Measurements from ENCODE around the gene RASGRP3. TPM values are rescaled to one million over a fixed set of nuclear protein-coding genes. Genes with fewer than 3 reads are reported as not detected.

RASGRP3 gene
- total RNA-seq, 2 donors from 2014 or later: 10.9 to 13.8 TPM

DNA sequence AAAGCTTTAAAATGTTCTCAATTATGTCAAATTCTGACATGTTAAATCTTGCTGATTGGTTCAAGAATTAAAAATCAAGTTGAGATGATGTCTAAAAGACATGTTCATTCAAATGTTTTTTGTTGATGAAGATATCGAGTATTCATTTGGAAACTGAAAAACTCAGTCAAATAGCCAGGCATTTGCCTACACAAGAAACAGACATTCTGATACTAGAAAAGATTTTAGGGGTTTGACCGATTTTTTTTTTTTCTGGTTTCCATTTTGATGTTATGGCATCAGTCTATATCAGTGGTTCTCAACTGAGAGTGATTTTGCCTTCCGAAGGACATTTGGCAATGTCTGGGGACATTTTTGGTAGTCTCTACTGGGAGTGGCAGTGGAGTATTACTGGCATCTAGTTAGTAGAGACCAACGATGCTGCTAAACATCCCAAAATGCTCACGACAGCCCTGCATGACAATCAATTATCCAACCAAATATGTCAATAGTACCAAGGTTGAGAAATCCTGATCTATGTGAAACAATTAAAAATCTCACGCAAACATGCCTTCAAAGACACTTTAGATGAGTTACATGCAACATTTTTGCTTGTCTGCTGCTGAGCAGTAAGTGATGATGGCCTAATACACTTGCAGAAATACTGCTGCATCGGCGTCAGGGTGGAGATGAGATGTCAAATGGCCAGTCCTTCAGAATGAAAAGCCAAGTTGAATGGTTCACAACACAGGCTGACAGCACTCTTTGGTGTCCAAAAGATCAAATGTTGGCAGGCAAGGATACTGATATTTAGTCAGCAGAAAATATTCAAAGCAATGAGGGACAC lies 12.5 kb downstream of the RASGRP3 start:
- intact Hi-C loops (cut with DNase I): no loop called here
- no peak for DNase-seq (ENCODE audit: low spot score)

DNA sequence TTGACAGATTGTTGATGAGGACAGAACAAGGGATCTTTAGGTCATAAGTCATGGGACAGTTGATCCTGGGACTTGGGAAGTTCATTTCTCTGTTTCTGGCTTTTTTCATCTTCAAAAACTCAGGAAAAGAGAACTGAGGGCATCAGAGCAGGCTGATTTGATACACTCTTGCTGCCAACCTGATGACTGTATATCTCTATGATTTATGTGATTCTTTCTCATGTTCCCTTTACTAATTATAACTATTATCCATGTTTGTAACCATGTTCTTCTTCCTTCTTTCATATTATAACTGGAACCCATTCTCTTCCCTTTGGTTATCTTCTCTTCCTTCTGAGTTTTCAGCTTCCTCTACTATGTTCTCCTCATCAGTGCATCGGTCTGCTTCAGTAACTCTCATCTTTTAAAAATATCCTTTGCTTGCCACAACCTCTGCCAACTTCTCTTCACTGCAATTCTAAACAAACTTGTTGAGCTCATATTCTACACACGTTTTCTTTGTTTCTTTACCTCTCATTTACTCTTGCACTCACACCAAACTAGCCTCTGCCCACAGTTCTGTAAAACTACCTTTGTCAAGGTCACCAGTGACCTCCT lies 13.5 kb downstream of the RASGRP3 start:
- no peak for DNase-seq (ENCODE audit: low spot score)
- intact Hi-C loops (cut with DNase I): no loop called here

DNA sequence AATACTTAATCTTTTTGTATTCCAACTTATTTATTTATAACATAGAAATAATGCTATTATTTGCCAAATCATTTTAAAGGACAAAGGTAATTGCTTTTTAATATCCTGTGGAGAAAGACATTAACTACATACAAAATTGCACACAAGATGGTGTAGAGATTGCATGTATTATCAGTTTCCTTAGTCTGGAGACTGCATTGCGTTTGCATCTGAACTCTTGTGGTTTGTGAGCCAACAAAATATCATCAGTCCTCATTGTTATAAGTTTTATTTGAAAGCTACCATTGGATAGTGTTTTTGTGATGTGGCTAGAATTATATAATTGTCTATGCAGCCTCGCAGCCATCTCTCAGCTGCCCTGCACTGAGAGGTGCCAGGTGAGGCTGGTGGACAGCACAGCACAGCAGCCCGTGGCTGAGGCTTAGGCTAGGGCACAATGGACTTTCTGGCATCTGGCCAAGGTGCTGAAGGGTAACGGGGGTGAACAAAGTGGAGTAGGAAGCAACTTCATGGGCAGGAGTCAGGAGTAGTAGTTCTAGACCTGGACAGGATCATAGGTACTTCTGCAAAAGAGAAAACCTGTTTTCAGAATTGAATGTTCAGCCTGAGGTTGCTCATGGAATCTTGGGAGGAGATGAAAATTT lies 15.1 kb downstream of the RASGRP3 start:
- no peak for DNase-seq (ENCODE audit: low spot score)
- intact Hi-C loops (cut with DNase I): no loop called here

DNA sequence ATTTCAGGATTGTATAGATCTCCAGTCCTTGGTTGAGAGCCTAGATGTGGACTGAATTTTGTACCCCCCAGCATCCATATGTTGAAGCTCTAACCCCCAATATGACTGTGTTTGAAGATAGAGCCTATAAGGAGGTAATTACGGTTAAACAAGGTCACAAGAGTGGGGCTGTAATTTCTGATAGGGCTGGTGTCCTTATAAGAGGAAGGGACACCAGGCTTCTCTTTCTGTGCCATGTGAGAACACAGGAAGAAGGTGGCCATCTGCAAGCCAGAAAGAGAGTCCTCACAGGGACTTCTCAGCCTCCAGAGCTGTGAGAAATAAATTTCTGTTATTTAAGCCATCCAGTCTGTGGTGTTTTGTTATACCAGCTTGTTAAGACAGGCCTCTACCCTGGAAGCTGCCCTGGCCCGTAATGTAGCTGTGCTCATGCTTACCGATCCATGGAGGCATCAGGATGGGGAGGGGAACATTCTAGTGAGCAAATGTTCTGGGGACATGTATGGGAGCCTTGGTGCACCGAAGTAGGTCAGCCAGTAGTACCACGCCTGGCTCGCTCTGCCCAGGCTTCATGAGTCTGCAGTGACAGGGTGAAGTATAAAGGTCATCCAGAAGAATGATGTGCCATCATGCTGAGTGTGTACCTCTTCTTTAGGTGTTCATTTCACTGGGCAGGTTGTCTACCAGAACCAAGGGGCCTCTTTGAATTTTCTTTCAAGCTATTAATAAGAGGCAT lies 16.1 kb downstream of the RASGRP3 start:
- intact Hi-C loops (cut with DNase I): no loop called here
- DNase-seq (ENCODE audit: low spot score): no peak

DNA sequence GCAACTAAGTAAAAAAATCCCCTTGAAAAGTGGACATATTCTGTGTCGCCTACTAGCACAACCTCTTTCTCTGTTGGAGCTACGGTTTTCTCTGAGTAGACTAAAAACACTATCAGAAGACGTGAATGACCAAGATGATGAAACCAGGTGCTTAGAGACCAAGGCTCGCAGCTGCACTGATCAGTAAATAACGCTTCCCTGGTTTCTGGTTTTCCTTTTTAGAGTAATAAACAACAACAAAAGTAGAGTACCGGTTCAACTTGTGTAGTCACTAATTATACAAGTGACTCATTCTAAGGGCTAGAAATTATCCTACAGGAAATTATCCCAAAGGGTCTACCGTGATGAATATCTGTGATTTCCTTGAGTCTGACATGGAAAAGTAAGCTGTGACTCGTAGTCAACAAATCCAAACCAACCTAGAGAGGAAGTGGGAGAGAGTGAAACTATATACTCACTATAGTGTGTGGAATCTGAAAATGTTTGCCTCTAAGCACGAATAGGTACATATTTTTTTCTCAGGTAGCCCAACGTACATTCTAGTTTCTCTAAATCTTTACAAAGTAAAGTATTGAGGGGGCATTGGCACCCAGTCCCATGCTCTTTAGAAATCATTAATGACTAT lies 17.8 kb downstream of the RASGRP3 start:
- DNase-seq (ENCODE audit: low spot score): no peak
- intact Hi-C loops (cut with DNase I): no loop called here

DNA sequence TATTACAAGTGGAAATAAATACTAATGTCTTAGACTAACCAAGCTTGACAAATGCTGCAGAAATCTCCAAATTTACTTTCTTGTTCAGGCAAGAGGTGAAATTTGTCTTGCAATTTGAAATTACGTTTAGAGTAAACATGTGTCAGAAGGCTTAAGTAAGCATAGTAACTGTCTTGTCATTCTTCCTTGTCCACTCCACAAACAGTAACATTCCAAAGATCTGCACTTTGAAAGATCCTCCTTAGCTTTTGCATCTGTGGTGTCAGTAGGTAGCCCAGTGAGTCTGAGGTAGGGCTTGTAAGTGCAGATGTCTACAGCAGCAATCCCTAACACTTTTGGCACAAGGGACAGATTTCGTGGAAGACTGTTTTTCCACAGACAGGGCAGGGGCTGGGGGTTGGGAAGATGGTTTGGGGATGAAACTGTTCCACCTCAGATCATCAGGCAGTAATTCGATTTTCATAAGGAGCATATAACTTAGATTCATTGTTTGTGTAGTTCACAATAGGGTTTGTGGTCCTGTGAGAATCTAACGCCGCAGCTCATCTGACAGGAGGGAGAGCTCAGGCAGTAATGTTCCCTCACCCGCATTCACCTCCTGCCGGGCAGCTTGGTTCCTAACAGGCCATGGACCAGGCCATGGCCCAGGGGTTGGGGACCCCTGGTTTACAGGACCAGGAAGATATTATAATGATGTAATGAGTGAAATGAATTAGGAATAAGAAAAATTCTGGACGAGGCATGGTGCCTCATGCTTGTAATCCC lies 18.6 kb downstream of the RASGRP3 start:
- DNase-seq (ENCODE audit: low spot score): no peak
- intact Hi-C loops (cut with DNase I): no loop called here

DNA sequence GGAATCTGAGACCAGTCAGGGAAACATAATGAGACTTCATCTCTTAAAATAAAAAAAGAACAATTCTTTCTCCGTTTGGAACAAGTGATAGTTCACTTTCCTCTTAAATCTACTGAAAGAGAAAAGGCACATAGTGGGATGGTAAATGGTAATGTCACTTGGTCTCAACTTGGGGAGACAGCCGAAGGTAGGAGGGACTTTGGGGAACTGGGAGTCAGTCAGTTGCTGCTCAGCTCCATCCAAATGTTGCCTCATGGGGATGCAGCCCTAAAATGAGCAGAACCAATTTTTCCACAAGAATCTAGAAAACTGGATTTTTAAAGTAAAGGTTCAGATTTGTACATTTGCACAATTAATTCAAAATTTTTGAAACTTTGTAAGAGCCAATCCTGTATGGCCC lies 19.2 kb downstream of the RASGRP3 start:
- intact Hi-C loops (cut with DNase I): no loop called here
- no peak for DNase-seq (ENCODE audit: low spot score)

DNA sequence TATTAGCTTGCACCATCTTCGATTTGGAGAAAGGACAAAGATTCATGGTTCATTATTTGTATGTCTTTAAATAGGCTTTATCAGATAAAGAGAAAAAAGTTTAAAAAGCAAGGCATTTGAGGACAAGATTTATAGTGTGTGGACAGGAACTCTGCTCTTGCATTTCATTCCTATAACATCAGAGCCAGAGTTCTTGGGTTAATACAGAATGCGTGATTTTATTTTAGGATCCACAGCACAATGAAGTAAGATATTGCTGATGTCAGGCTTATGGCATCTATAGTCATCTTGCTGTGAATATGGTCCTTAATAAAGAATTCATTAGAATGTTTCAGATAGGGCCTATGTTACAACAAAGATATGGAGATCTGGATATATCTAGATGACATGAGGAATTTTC lies 19.7 kb downstream of the RASGRP3 start:
- no peak for DNase-seq (ENCODE audit: low spot score)
- intact Hi-C loops (cut with DNase I): no loop called here

DNA sequence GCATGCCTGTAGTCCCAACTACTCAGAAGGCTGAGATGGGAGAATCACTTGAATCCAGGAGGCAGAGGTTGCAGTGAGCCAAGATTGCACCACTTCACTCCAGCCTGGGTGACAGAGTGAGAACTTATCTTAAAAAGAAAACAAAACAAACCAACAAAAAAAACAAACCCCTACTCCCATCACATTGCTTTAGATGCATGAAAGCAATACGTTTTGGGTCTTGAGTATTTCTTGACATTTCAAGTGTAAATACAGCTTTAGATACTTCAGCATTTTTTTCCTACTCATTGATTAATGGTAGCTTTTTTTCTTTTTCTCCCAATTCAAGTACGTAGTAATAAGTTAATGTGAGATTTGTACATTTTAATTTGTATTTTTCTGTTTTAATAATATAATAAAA lies 20.3 kb downstream of the RASGRP3 start:
- intact Hi-C loops (cut with DNase I): no loop called here
- no peak for DNase-seq (ENCODE audit: low spot score)

DNA sequence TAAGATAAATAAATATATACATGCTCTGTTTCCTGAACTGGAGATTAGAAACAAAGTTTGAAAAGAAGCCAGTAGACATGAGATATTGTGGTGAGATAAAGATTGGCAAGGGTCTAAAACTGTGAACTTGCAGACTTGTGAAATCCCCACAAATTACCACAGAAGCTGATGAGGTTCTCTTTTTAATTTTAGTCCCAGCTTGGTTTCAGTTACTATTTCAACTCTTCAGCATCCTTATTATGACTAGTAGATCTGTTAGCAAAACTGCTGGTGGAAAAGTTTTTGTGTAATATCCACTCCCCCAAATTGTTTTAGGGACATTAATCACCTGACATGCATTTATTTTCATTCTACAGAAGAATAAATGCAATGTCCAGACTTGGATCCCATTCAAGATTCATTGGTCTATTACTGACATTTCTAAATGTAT lies 20.8 kb downstream of the RASGRP3 start:
- intact Hi-C loops (cut with DNase I): no loop called here
- DNase-seq (ENCODE audit: low spot score): no peak

DNA sequence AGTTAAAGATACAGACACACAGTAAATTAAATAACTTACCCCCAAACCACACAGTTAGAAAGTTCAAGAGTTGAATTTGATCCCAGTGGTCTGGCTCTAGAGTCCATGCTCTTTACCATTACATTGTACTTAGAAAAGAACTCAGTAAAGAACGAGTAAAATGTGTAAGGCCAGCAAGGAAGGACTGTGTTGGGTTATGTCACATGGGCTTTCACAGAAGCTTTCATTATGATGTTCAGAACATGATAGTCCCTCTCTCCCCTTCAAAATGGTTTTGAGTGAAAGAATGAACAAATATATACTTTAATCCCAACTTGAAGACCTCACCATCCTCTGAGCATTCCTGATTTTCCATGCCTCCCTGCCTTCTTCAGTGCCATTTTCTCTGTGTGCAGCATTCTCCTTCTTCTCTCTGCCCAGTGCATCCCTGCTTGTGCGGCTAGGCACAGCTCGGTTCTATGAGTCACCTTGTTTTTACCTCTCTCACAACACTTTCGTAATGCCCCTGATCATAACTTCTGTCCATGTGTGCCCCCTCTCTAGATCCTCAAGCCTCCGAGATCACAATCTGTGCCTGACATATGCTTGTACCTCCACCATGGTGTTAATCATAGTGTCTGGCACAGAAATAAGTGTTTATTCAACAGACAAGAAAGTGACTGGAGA lies 22.0 kb downstream of the RASGRP3 start:
- intact Hi-C loops (cut with DNase I): no loop called here

DNA sequence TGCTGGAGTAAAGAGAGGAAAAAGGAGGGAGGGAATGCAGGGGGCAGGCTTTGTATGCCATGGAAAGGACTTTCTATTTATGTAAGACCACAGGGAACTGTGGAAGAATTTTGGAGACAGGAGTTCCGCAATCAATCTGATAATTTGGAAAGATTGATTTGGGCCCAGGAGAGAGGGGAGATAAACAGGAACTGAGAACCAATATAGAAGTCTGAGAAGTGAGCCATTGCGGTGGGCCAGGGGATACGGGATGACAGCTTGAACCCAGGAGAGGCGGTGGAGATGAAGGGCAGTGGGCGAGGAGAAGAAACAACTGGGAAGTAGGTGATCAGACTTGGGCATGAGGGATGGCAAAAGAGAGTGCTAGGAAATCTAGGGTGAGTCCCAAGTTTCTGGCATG lies 23.7 kb downstream of the RASGRP3 start:
- intact Hi-C loops (cut with DNase I): no loop called here
- DNase-seq (ENCODE audit: low spot score): no peak

More for the DNA sequence above, 22.0 kb downstream of the RASGRP3 start:
- DNase-seq (ENCODE audit: low spot score): no peak

DNA sequence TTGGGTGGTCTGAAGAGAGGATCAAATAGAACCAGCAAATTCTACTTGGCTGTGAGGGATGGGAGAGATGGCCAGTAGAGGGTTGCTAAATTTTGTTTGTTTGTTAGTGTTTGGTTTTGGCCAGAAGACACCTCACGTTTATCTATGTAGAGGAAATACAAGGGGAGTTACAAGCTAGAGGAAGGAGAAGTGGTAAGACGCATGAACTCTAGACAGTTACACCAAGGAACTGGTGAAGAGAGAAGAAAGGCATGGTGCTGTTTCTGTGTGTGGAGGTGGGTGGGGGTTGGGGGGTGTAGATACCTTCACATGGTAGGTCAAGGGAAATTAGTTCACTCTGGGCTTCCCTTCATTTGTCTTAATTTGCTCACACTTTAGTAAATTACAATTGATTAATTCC lies 25.6 kb downstream of the RASGRP3 start:
- no peak for DNase-seq (ENCODE audit: low spot score)
- intact Hi-C loops (cut with DNase I): no loop called here

DNA sequence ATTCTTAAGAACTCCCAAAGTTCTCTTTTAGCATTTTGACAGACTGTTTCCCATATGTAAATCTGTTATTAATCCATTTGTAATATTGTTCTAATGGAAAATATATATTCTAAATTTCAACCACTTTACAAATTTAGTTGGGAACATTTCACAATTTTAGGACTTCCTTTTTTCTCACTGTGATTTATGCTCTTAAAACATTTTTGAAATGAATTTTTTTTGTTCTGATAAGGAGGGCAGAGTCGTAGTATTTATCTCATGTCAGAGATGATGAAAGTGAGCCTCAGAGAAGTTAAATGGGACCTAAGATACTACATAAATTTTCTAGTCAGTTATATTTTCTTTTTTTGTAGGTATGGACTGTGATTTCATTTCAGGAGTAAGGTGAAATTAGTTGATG lies 26.6 kb downstream of the RASGRP3 start:
- no peak for DNase-seq (ENCODE audit: low spot score)
- intact Hi-C loops (cut with DNase I): no loop called here

DNA sequence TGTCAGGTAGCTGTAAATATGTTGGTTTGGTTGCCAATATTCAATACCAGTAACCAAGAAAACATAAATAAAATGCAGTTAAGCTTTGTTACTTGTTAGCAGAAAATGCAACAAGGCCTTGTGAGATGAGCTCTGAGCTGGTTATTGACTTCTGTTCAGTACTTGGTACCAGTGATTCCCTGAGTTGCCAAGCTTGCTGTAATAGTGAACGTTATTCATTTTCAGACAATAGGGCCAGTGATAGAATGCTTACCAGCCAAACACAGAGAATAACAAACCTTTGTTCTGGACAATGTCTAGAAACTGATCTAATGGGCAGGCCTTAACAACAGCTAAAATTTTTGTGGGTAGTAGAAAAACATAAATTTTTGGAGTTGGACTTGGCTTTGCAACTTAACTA lies 29.5 kb downstream of the RASGRP3 start:
- intact Hi-C loops (cut with DNase I): no loop called here
- no peak for DNase-seq (ENCODE audit: low spot score)

DNA sequence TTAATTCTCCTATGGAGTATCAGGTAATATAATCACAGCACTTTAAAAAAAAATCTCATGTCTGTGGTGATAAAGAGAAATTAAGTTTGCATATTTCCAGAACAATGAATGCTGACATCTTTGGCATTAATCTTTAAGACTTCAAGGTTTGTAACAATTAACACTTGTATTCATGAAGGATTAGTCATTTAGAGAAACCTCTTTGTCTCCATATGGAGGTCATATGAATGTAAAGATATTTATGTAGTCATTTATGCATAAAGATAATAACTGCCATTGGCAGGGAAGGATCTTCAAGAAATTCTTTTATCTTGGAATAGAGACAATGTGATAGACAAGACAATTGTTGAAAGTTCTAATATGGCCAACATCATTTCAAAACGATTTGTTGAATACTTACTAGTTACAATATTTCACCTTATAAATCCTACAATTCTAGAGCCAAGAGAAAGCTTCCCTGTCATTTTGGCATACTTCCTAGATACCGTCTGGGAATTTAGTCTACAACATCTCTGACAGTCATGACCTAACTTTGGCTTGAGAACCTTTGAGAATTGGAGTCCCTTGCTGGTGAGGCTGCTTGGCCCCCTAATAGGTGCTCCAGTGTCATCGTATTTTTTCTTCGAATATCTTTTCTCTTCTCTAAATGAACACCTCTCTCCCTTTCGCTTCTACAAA lies 33.6 kb downstream of the RASGRP3 start:
- DNase-seq (ENCODE audit: low spot score): no peak
- intact Hi-C loops (cut with DNase I): no loop called here

DNA sequence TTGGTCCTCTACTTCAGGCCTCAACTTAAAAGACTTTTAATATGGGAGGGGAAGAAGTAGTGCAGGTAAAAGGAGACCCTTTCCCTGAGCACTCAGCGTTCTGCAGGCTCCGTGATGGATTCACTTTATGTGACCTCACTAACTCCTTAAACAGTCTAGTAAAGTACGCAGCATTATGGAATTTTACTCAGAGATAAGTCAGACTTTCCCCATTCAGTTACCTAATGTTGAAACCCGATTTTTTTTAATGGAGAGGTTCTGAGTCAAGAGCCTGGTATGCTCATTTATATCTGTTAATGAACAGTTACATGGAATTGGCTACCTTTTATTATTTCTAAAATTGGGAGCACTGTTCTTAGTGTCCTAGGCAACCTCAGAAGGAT lies 34.1 kb downstream of the RASGRP3 start:
- intact Hi-C loops (cut with DNase I): no loop called here
- no peak for DNase-seq (ENCODE audit: low spot score)

DNA sequence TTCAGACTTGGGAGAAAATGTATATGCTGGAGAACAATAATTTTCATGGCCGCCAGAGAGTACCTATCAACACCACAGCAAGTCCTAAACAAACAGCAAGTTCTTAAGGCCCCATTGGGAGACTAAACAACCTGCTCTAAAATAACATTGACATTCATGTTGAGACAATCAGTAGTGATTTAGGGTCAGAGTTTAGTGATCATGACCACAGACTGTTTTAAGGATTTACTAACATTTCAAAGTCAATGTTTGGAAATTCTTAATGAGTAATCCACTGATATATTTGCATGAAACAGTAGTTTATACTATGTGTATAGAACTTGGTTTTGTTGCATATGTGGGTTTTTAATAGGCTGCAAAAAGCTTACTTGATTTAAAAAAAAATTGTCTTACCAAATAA lies 34.7 kb downstream of the RASGRP3 start:
- no peak for DNase-seq (ENCODE audit: low spot score)
- intact Hi-C loops (cut with DNase I): no loop called here
